Left colon (tissue), 2 donors: ENCODE results near the gene FLOT1. TPM values are rescaled to one million over a fixed set of nuclear protein-coding genes. Genes with fewer than 3 reads are reported as not detected.
"Not testable (repeated sequence)": the region's sequence is repeated elsewhere in the genome, so short reads cannot be mapped to it uniquely, and the experiment has no call there.

Experiments
- ATAC-seq: fragments of 200-7000 bp; cut with Tn5 transposase; one replicate; pipeline ENCODE4 v1.9.1; 2020; ENCODE audit warnings: mild to moderate bottlenecking, moderate library complexity
- DNase-seq, 2 donors: peaks; one replicate each; pipeline ENCODE4 v3.0.0-alpha.2; 2020
- intact Hi-C, 2 donors: fragments of 100-400 bp; cut with DNase I in 1 of 2; cut with micrococcal nuclease in 1 of 2; formaldehyde crosslinking; loops; one replicate each; pipeline versions ENCODE4 v1.11.2 to v1.14.0; 2022; cut with DNase I, micrococcal nuclease
- total RNA-seq, 2 donors: library from RNA; stranded (reverse); fragmentation: NEBNext Ultra II Directional; extraction: Animal tissue kit (Norgen Biotek cat#: 25700); gene quantifications; one replicate each; pipeline ENCODE4 v1.2.1, GENCODE V29; 2021
- donor health status: DM: no; HTN: no; CAD: no.
- donor health status: DM: yes; HTN: yes; CAD: no.

Gene FLOT1
- total RNA-seq, 2 donors from 2014 or later, result 130 to 137 TPM

GRCh38 chr6:30727920-30728553 lies 14.4 kb downstream of the FLOT1 start:
- intact Hi-C loops, result no loop called here

GRCh38 chr6:30726506-30727413 lies 15.7 kb downstream of the FLOT1 start:
- DNase-seq, result no peak
- intact Hi-C loops, result no loop called here
- no peak for ATAC-seq

More at GRCh38 chr6:30727920-30728553, 14.4 kb downstream of the FLOT1 start:
- no peak for ATAC-seq
- no peak for DNase-seq

GRCh38 chr6:30725713-30726505 lies 16.6 kb downstream of the FLOT1 start:
- ATAC-seq (no peak), DNase-seq (no peak)
- intact Hi-C loops, result no loop called here

GRCh38 chr6:30724906-30725667 lies 17.4 kb downstream of the FLOT1 start:
- DNase-seq (no peak), ATAC-seq (no peak)
- intact Hi-C loops, result loop anchor here in 1 of 2 donors (5.0 kb wide), 1 partner anchor 48 kb away; no protein-coding TSS in a partner anchor

- intact Hi-C loops, result loop anchor here (2.0 to 5.0 kb wide), 2 partner anchors 45 to 47 kb away; no protein-coding TSS in a partner anchor
- not testable (repeated sequence) for ATAC-seq, DNase-seq
These were observed 18.4 kb downstream of the FLOT1 start for GRCh38 chr6:30723843-30724741.

- intact Hi-C loops, result loop anchor here (2.0 to 5.0 kb wide), 2 partner anchors 44 to 46 kb away; no protein-coding TSS in a partner anchor
- DNase-seq, ATAC-seq: not testable (repeated sequence)
These were observed 19.2 kb downstream of the FLOT1 start for GRCh38 chr6:30723159-30723842.

GRCh38 chr6:30722280-30723112 lies 20.0 kb downstream of the FLOT1 start:
- intact Hi-C loops, result loop anchor here (2.0 to 5.0 kb wide), 2 partner anchors 44 to 45 kb away; no protein-coding TSS in a partner anchor

GRCh38 chr6:30722025-30722279 lies 20.5 kb downstream of the FLOT1 start:
- DNase-seq, result peak; percentile 46 to 49
- ATAC-seq, result not testable (repeated sequence)
- intact Hi-C loops, result loop anchor here (2.0 to 5.0 kb wide), 2 partner anchors 43 to 45 kb away; no protein-coding TSS in a partner anchor

More at GRCh38 chr6:30722280-30723112, 20.0 kb downstream of the FLOT1 start:
- DNase-seq (peak; percentile 63 to 88), ATAC-seq (peak; percentile 8)

GRCh38 chr6:30721198-30722024 lies 21.1 kb downstream of the FLOT1 start:
- intact Hi-C loops, result loop anchor here (2.0 to 5.0 kb wide), 2 partner anchors 43 to 44 kb away; no protein-coding TSS in a partner anchor
- ATAC-seq (peak; percentile 68), DNase-seq (peak; percentile 89 to 95)

GRCh38 chr6:30720738-30721197 lies 21.7 kb downstream of the FLOT1 start:
- ATAC-seq, result peak; percentile 33
- peak; percentile 85 to 87 for DNase-seq
- intact Hi-C loops, result loop anchor here in 1 of 2 donors (5.0 kb wide), 1 partner anchor 43 kb away; no protein-coding TSS in a partner anchor

GRCh38 chr6:30719791-30720737 lies 22.4 kb downstream of the FLOT1 start, which contains the start of gene TUBB:
TUBB (plus strand) TSS chr6:30720352; CDS start chr6:30720507, 155 bp downstream.
- ATAC-seq (peak; percentile 71), DNase-seq (peak; percentile 97 to 98)
- intact Hi-C loops, result loop anchor here in 1 of 2 donors (5.0 kb wide), 1 partner anchor 43 kb away; no protein-coding TSS in a partner anchor

- DNase-seq (no peak), ATAC-seq (no peak)
- intact Hi-C loops, result no loop called here
These were observed 23.1 kb downstream of the FLOT1 start for GRCh38 chr6:30719356-30719755.
